Embryonic facial prominence (tissue), 1 donor: ENCODE data around the gene ICAM2.
"Not testable (repeated sequence)": the region's sequence is repeated elsewhere in the genome, so short reads cannot be mapped to it uniquely, and the experiment has no call there.

ENCODE experiments used
- DNase-seq: peaks from one replicate; pipeline ENCODE4 v3.0.0-alpha.2; 2016; ENCODE audit errors: extremely low spot score

The ICAM2 gene

GRCh38 chr17:64042700-64043485 is 22.5 kb upstream of the ICAM2 start:
- no peak for DNase-seq

- DNase-seq: no peak
These were observed 21.5 kb upstream of the ICAM2 start for GRCh38 chr17:64041912-64042311.

- DNase-seq: no peak
These were observed 19.8 kb upstream of the ICAM2 start for GRCh38 chr17:64040206-64040605.

DNA sequence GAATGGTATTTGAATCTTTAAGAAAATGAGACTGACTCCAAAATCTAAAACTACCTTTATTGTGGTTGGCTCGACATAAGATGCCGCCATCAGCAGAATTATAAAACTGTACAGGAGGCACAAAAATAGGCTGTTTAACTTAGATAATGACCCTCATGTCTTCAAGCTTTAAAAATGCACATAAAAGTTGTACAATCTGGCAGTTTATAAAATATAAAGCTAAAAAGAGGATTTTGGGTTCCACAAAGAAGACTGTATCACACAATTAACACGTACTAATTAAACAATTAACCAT is 18.6 kb upstream of the ICAM2 start:
- no peak for DNase-seq

DNA sequence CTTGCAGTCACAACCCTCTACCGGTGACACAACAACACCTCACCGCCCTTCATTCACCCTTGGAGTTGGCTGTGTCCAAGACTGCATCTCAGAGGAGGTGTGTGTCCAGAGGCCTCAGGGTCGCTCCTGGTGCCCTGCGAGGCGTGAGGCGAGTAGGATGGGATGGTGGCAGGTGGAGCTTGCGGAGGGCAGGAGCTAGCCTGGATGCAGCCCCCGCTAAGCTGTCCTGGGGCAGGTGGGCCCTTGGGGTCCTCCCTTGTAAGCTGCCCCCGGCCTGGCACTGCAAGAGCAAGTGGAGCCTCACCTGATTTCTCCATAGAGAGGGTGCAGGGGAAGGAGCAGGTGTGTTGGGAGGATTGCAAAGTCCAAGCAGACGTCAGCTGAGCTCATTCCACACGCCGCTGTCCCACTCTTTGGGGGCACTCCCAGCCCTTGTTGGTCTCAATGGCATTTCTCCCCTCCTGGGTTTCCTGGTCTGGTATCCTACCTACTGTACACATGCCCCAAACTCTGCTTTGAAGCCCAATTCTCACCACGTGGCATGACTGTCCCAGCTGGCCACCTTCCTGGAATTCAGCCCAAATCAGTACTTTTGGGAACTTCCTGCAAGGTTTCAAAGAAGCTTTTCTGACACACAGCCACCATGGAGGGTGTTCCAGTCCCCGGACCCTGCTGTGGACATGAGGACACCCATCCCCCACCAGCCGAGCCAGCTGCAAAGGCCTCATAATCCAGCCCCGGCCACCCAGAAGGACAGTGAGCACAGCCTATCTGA is 18.1 kb upstream of the ICAM2 start:
- DNase-seq: no peak

GRCh38 chr17:64037802-64038201 is 17.4 kb upstream of the ICAM2 start:
- DNase-seq: no peak

DNA sequence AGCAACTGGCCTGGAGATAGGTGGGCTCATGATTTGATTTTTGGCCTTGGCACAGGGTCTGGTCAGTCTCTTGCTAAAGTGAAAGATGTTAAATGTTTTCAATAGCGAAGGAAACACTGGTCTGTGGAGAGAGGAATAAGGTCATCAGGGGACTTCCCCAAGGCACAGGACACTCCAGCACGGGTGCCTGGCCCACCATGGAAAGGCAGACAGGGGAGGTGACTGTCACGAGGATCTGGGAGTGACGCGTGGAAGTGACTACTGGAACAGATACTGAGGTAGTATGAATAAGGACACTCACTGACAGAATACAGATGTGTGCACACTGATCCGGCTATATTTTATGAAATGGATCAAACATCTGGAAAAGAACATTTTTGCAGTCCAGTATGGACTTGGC is 16.7 kb upstream of the ICAM2 start:
- DNase-seq: no peak

DNA sequence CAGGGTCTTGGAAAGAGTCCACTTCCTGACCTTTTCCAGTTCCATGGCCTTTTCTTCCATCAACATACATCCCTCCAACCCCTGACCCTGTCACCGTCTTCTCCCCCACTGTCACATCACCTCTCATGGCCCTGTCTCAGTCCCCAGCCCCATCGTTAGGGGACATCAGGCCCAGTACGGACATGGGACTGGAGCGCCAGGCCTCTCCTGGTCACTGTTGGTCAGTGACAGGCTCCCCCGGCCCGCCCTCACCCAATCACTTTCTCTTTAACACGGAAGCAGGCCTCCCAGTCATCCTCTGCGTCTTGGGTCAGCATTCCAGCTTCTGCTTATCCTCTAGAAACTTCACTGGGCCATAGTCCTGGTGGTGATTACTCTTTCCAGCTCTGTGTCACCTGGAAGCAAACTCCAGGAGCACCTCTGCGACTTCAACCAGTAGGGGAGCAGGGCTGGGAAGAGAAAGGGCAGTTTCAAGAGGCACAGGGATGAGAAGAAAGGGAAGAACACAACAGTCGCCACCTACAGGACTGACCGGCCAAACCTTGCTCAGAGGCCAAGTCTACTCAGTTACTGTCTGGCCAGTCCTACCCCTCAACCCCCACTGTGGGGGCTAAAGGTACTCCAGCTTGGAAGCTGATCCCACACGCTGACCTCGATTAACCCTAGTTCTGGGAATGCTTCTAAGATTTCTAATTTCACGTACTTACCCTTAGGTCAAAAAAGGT is 15.9 kb upstream of the ICAM2 start:
- DNase-seq: no peak

GRCh38 chr17:64032081-64032480 is 11.6 kb upstream of the ICAM2 start:
- DNase-seq: no peak

GRCh38 chr17:64028874-64029464 is 8.5 kb upstream of the ICAM2 start:
- DNase-seq: no peak

GRCh38 chr17:64025732-64026294 is 5.4 kb upstream of the ICAM2 start:
- no peak for DNase-seq

GRCh38 chr17:64024781-64025731 is 4.6 kb upstream of the ICAM2 start:
- no peak for DNase-seq

GRCh38 chr17:64024215-64024654 is 3.8 kb upstream of the ICAM2 start:
- DNase-seq: no peak

GRCh38 chr17:64022611-64023063 is 2.2 kb upstream of the ICAM2 start:
- DNase-seq: no peak

GRCh38 chr17:64019551-64019961 is 877 bp downstream of the ICAM2 start:
- DNase-seq: not testable (repeated sequence)

GRCh38 chr17:64017381-64017980 is 3.0 kb downstream of the ICAM2 start:
- DNase-seq: no peak

DNA sequence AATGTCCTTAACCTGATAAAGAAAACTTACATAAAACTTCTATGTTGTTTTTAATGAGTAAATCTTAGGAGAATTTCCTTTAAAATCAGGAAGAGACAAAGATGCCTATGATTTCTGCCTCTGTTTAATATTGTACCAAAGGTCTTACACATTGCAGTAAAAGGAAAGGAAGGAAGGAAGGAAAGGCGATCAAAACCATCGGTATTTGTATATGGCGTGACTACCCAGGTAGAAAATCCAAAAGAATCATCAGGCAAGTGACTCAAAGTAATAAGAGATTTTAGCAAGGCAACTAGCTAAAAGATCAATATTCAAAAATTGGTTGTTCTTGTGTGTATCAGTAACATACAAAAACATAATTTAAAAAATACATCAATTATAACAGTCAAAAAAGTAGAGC is 3.5 kb downstream of the ICAM2 start:
- no peak for DNase-seq

DNA sequence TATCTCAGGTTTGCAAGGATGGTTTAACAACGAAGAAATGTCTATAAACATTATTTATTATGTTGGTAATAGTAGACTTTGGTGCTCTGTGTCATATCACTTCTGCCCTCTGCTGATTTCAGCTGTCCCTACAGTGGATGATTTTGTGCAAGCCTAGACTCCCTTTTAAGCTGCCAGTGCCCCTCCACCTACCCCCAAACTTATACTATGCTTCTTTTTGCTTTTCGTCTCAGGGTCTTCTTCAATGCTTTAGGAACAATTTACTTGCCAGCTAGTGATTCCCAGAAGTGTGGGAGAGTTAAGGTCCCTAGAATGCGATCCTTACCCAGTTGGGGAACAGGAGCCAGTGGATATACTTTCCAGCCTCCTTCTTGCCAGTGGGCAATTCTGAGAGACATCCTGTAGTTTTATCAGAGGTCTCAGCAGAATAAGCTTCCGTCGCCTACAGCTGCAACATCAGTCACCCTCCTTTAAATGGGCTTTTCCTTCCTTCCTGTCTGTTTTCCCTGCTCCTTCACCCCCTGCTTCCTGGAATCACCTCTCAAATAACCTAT is 4.1 kb downstream of the ICAM2 start:
- no peak for DNase-seq

GRCh38 chr17:64015447-64015846 is 5.0 kb downstream of the ICAM2 start:
- no peak for DNase-seq
